ENCODE data around the gene DPYSL3.

DPYSL3 gene

DNA sequence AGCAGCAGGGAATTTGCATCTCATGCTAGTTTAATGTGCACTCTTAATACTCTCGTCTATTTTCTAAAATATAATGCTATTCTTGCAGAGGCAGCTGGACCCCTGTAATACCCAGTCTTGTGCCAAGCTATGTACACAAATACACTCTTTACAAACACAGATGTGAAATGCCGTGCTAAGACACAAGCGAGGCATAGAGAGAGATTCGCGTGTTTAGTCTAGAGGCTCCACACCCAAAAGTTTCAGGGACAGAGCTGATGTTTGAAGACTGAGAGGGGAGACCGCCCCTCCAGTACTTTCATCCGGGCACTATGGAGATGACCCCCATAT lies 1.2 kb downstream of the DPYSL3 start:
- TF ChIP-seq CTCF (IDR thresholded peaks at IDR 0.05; ENCODE audit: control extremely low read depth, extremely low read depth, low read depth, missing control alignments): no peak
- no peak for DNase-seq (ENCODE audit: extremely low spot score)
- ChIA-PET POLR2A (no interaction called here), CTCF (interaction anchor here (1.2 kb wide), 1 partner anchor 29 kb away, joined by 3 read pairs; no protein-coding TSS in a partner anchor)

- no peak for DNase-seq (ENCODE audit: extremely low spot score)
- POLR2A ChIA-PET: no interaction called here
- no peak for TF ChIP-seq CTCF (IDR thresholded peaks at IDR 0.05; ENCODE audit: control extremely low read depth, extremely low read depth, low read depth, missing control alignments)
- CTCF ChIA-PET: interaction anchor here (1.2 to 1.6 kb wide), 2 partner anchors 22 to 28 kb away, joined by 3 to 4 read pairs; no protein-coding TSS in a partner anchor
Observed at GRCh38 chr5:147507480-147508126, 2.3 kb downstream of the DPYSL3 start.

- ChIA-PET POLR2A (no interaction called here), CTCF (interaction anchor here (0.7 kb wide), 1 partner anchor 22 kb away, joined by 3 read pairs; no protein-coding TSS in a partner anchor)
- no peak for TF ChIP-seq CTCF (IDR thresholded peaks at IDR 0.05; ENCODE audit: control extremely low read depth, extremely low read depth, low read depth, missing control alignments)
- no peak for DNase-seq (ENCODE audit: extremely low spot score)
Observed at GRCh38 chr5:147504535-147504934, 5.3 kb downstream of the DPYSL3 start.

DNA sequence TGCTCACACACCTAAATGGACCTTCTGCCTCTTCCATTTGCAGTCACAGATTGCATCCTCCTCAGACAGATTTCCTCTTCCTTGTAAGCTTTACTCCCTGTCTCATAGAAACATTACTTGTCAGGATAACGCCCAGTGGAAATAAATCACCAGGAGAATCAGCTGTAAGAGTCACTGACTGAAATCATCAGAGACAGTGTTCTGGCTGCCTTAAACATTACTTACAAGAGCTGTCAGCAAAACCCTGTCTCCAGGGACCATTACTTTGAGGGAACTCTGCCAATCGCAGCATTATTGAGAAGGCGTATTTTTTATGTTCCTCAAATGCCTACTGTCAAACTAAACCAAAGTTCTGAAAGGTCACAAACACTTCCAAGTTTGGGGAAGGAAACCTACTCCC lies 5.9 kb downstream of the DPYSL3 start:
- DNase-seq (ENCODE audit: extremely low spot score): no peak
- CTCF ChIA-PET: interaction anchor here (0.7 to 1.0 kb wide), 2 partner anchors 22 to 30 kb away, joined by 3 read pairs; no protein-coding TSS in a partner anchor
- POLR2A ChIA-PET: no interaction called here

GRCh38 chr5:147490989-147491388 lies 18.9 kb downstream of the DPYSL3 start:
- ChIA-PET POLR2A (no interaction called here), CTCF (interaction anchor here (1.1 to 1.4 kb wide), 2 partner anchors 9 to 12 kb away, joined by 3 read pairs; no protein-coding TSS in a partner anchor)
- no peak for TF ChIP-seq CTCF (IDR thresholded peaks at IDR 0.05; ENCODE audit: control extremely low read depth, extremely low read depth, low read depth, missing control alignments)
- no peak for DNase-seq (ENCODE audit: extremely low spot score)

More for the DNA sequence above, 5.9 kb downstream of the DPYSL3 start:
- no peak for TF ChIP-seq CTCF (IDR thresholded peaks at IDR 0.05; ENCODE audit: control extremely low read depth, extremely low read depth, low read depth, missing control alignments)

DNA sequence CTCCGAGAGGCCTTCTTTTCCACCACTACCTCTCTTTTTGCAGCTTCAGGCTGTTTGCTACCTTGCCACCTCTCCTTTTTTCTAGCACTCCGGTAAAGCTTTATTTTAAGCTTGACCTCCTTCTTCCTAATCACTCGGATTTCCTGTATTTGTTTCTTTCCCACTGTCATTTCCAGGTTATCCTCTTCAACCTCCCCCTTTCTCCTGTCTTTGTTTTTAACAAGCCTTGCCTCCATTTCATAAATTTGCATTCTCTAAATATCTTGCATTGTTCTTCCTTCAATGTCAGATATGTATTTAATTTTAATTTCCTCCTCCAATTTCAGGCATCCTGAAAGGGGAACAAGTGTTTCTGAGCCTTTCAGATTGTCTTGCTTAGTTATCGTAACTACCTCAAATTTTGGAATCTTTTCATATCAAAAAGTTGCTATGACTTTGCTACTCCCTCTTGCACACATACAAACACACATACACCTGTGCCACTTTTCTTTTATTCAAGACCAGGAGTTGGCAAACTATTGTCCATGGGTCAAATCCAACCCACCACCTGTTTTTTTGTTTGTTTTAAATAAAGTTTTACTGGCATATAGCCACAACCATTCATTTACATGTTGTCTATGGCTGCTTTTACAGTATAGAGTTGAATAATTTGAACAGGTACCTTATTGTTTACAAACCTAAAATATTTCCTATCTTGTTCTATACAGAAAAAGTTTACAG lies 22.7 kb downstream of the DPYSL3 start:
- ChIA-PET POLR2A (no interaction called here), CTCF (no interaction called here)
- no peak for DNase-seq (ENCODE audit: extremely low spot score)
- no peak for TF ChIP-seq CTCF (IDR thresholded peaks at IDR 0.05; ENCODE audit: control extremely low read depth, extremely low read depth, low read depth, missing control alignments)

Measured in GM10248 (cell line).